IPS-15b (cell line): ENCODE results near the gene SSC4D.

Source experiments
- H3K27me3 ChIP-seq: one replicate; pipeline ENCODE4 v1.6.1; 2013; ENCODE audit warnings: low read length; ENCODE audit not compliant: control insufficient read depth, insufficient read depth
- H3K36me3 ChIP-seq: one replicate; pipeline ENCODE4 v1.6.1; 2013; ENCODE audit warnings: low read length; ENCODE audit not compliant: control insufficient read depth, insufficient read depth
- H3K4me1 ChIP-seq: one replicate; pipeline ENCODE4 v1.6.1; 2013; ENCODE audit warnings: mild to moderate bottlenecking, low read length; ENCODE audit not compliant: control insufficient read depth, insufficient read depth
- H3K4me3 ChIP-seq: one replicate; pipeline ENCODE4 v1.5.1; 2013; ENCODE audit warnings: low read depth, low read length
- H3K9ac ChIP-seq: one replicate; pipeline ENCODE4 v1.6.1; 2013; ENCODE audit warnings: low read depth, mild to moderate bottlenecking, low read length
- H3K9me3 ChIP-seq: one replicate; pipeline ENCODE4 v1.6.1; 2013; ENCODE audit warnings: mild to moderate bottlenecking, low read length; ENCODE audit not compliant: control insufficient read depth, insufficient read depth

SSC4D gene

GRCh38 chr7:76356823-76357222, 52.7 kb downstream of the SSC4D start:
- no peaks in the 10 kb centered on the region for H3K9me3 ChIP-seq
- H3K27me3 ChIP-seq, result no peaks in the 10 kb centered on the region
- H3K4me3 ChIP-seq, result peak overlapping the region; percentile 75
- H3K9ac ChIP-seq, result no peak overlapping the region
- H3K36me3 ChIP-seq, result peaks cover 11% of the 10 kb centered on the region
- peaks cover 24% of the 10 kb centered on the region for H3K4me1 ChIP-seq

GRCh38 chr7:76356115-76356514, 53.4 kb downstream of the SSC4D start:
- H3K9ac ChIP-seq, result no peak overlapping the region
- no peaks in the 10 kb centered on the region for H3K9me3 ChIP-seq
- peaks cover 15% of the 10 kb centered on the region for H3K36me3 ChIP-seq
- peaks cover 24% of the 10 kb centered on the region for H3K4me1 ChIP-seq
- no peaks in the 10 kb centered on the region for H3K27me3 ChIP-seq
- peak overlapping the region; percentile 2 for H3K4me3 ChIP-seq

GRCh38 chr7:76354981-76355730, 54.3 kb downstream of the SSC4D start:
- Histone ChIP-seq H3K9ac (no peak overlapping the region), H3K36me3 (peaks cover 15% of the 10 kb centered on the region), H3K27me3 (no peaks in the 10 kb centered on the region), H3K4me1 (peaks cover 24% of the 10 kb centered on the region), H3K9me3 (no peaks in the 10 kb centered on the region), H3K4me3 (peak overlapping the region; percentile 3)

- Histone ChIP-seq H3K36me3 (peaks cover 19% of the 10 kb centered on the region), H3K27me3 (no peaks in the 10 kb centered on the region), H3K9me3 (no peaks in the 10 kb centered on the region), H3K4me1 (peaks cover 21% of the 10 kb centered on the region), H3K4me3 (no peak overlapping the region), H3K9ac (no peak overlapping the region)
These were observed 55.0 kb downstream of the SSC4D start for GRCh38 chr7:76354516-76354915.

GRCh38 chr7:76353744-76354143, 55.8 kb downstream of the SSC4D start:
- peaks cover 24% of the 10 kb centered on the region for H3K36me3 ChIP-seq
- no peaks in the 10 kb centered on the region for H3K27me3 ChIP-seq
- H3K9me3 ChIP-seq, result no peaks in the 10 kb centered on the region
- H3K9ac ChIP-seq, result no peak overlapping the region
- H3K4me1 ChIP-seq, result peaks cover 21% of the 10 kb centered on the region
- H3K4me3 ChIP-seq, result no peak overlapping the region

GRCh38 chr7:76352193-76352592, 57.3 kb downstream of the SSC4D start:
- Histone ChIP-seq H3K36me3 (peaks cover 26% of the 10 kb centered on the region), H3K4me3 (no peak overlapping the region), H3K9ac (no peak overlapping the region), H3K4me1 (peaks cover 21% of the 10 kb centered on the region), H3K27me3 (no peaks in the 10 kb centered on the region), H3K9me3 (no peaks in the 10 kb centered on the region)

GRCh38 chr7:76351372-76351771, 58.1 kb downstream of the SSC4D start:
- Histone ChIP-seq H3K9ac (no peak overlapping the region), H3K4me3 (no peak overlapping the region), H3K27me3 (no peaks in the 10 kb centered on the region), H3K36me3 (peaks cover 33% of the 10 kb centered on the region), H3K9me3 (no peaks in the 10 kb centered on the region), H3K4me1 (peaks cover 17% of the 10 kb centered on the region)

- no peak overlapping the region for H3K4me3 ChIP-seq
- H3K36me3 ChIP-seq, result peaks cover 38% of the 10 kb centered on the region
- H3K4me1 ChIP-seq, result peaks cover 7% of the 10 kb centered on the region
- no peaks in the 10 kb centered on the region for H3K9me3 ChIP-seq
- H3K27me3 ChIP-seq, result no peaks in the 10 kb centered on the region
- H3K9ac ChIP-seq, result no peak overlapping the region
These were observed 60.1 kb downstream of the SSC4D start for GRCh38 chr7:76349313-76349885.

- Histone ChIP-seq H3K9me3 (no peaks in the 10 kb centered on the region), H3K9ac (no peak overlapping the region), H3K4me3 (no peak overlapping the region), H3K36me3 (peaks cover 44% of the 10 kb centered on the region), H3K27me3 (no peaks in the 10 kb centered on the region), H3K4me1 (peaks cover 4% of the 10 kb centered on the region)
These were observed 61.8 kb downstream of the SSC4D start for GRCh38 chr7:76347710-76348109.

- no peaks in the 10 kb centered on the region for H3K9me3 ChIP-seq
- no peak overlapping the region for H3K4me3 ChIP-seq
- H3K4me1 ChIP-seq, result no peaks in the 10 kb centered on the region
- H3K9ac ChIP-seq, result no peak overlapping the region
- no peaks in the 10 kb centered on the region for H3K27me3 ChIP-seq
- peaks cover 42% of the 10 kb centered on the region for H3K36me3 ChIP-seq
These were observed 62.7 kb downstream of the SSC4D start for GRCh38 chr7:76346778-76347177.

- H3K9ac ChIP-seq, result no peak overlapping the region
- no peaks in the 10 kb centered on the region for H3K4me1 ChIP-seq
- H3K4me3 ChIP-seq, result no peak overlapping the region
- peaks cover 39% of the 10 kb centered on the region for H3K36me3 ChIP-seq
- H3K9me3 ChIP-seq, result no peaks in the 10 kb centered on the region
- H3K27me3 ChIP-seq, result no peaks in the 10 kb centered on the region
These were observed 63.4 kb downstream of the SSC4D start for GRCh38 chr7:76346097-76346496.

- H3K27me3 ChIP-seq, result no peaks in the 10 kb centered on the region
These were observed 65.6 kb downstream of the SSC4D start for GRCh38 chr7:76343931-76344321.

More at GRCh38 chr7:76343931-76344321, 65.6 kb downstream of the SSC4D start:
- H3K4me1 ChIP-seq, result no peaks in the 10 kb centered on the region
- H3K4me3 ChIP-seq, result no peak overlapping the region
- peaks cover 31% of the 10 kb centered on the region for H3K36me3 ChIP-seq
- H3K9ac ChIP-seq, result no peak overlapping the region
- no peaks in the 10 kb centered on the region for H3K9me3 ChIP-seq
